H1 (cell line): ENCODE results near the gene IRF3. TPM values are rescaled to one million over a fixed set of nuclear protein-coding genes. Genes with fewer than 3 reads are reported as not detected.

ENCODE experiments used
- CREB1 ChIP-seq: IDR thresholded peaks from 2 replicates; pipeline ENCODE4 v1.6.1; 2012; ENCODE audit warnings: inconsistent platforms
- EGR1 ChIP-seq: IDR thresholded peaks from 2 replicates; pipeline ENCODE4 v1.6.1; 2011; ENCODE audit warnings: low read depth, low read length, borderline replicate concordance
- KDM1A ChIP-seq: fragments of 200-600, 300-600 bp; sonication (generic); IDR thresholded peaks from 2 replicates; pipeline ENCODE4 v1.7.1; 2016; ENCODE audit warnings: mild to moderate bottlenecking, low read length, borderline replicate concordance
- KDM5A ChIP-seq: fragments of 200-600 bp; IDR thresholded peaks from 2 replicates; pipeline ENCODE4 v1.7.1; 2012; ENCODE audit warnings: mild to moderate bottlenecking, low read length, inconsistent platforms, mixed read lengths
- SAP30 ChIP-seq: fragments of 300-600 bp; sonication (generic); IDR thresholded peaks from 2 replicates; pipeline ENCODE4 v1.7.1; 2012; ENCODE audit warnings: low read length, moderate library complexity, mild to moderate bottlenecking, inconsistent platforms; ENCODE audit not compliant: insufficient read depth, insufficient replicate concordance
- SIN3A ChIP-seq, 2 experiments: IDR thresholded peaks in 1 of 2; conservative IDR thresholded peaks in 1 of 2; 2 replicates each; pipeline ENCODE4 v1.6.1; 2011 to 2012; ENCODE audit warnings: low read length in 2 of 2, improper control_type of control experiment in 1 of 2, low read depth in 1 of 2, mild to moderate bottlenecking in 1 of 2
- SIRT6 ChIP-seq: IDR thresholded peaks from one replicate; pipeline ENCODE4 v1.7.1; 2012; ENCODE audit warnings: low read length, inconsistent platforms
- SP4 ChIP-seq: IDR thresholded peaks from 2 replicates; pipeline ENCODE4 v1.6.1; 2012; ENCODE audit warnings: low read length, inconsistent platforms
- polyA plus RNA-seq, 7 experiments: library from polyadenylated mRNA; depleted of rRNA in 3 of 7; stranded (reverse) in 5 of 7; unstranded in 2 of 7; fragments of >200 nt in 5 of 7; fragments of 200-250 nt in 2 of 7; gene quantifications; 1 replicate in 5 of 7; 2 replicates in 1 of 7; 4 replicates in 1 of 7; pipeline versions ENCODE4 v1.2.1 to v1.2.3, GENCODE V29; 2011 to 2013; ENCODE audit warnings: missing spikeins in 2 of 7, mixed read lengths in 2 of 7
- total RNA-seq: library from RNA; stranded (reverse); fragmentation: NEBNext Ultra II Directional; extraction: Animal tissue kit (Norgen Biotek cat#: 25700); gene quantifications from 2 replicates; pipeline ENCODE4 v1.2.1, GENCODE V29; 2021
- TF ChIP-seq, protein P1 (sequence below): fragments of 300-600 bp; sonication (generic); IDR thresholded peaks from 2 replicates; pipeline ENCODE4 v1.7.1; 2012; ENCODE audit warnings: low read length, moderate library complexity, mild to moderate bottlenecking, inconsistent platforms; ENCODE audit not compliant: insufficient replicate concordance
- TF ChIP-seq, protein P2 (sequence below), 3 experiments: IDR thresholded peaks; 1 replicate in 2 of 3; 2 replicates in 1 of 3; pipeline versions ENCODE4 v1.5.1 to v1.6.1; 2011; ENCODE audit warnings: low read length in 3 of 3, mild to moderate bottlenecking in 3 of 3, inconsistent platforms in 2 of 3, low read depth in 1 of 3, moderate library complexity in 1 of 3; ENCODE audit not compliant: insufficient read depth in 1 of 3; ENCODE audit errors: control extremely low read depth in 1 of 3

IRF3 gene
- total and polyA plus RNA-seq, 2 of the 8 experiments (the other 6 are each of a cell fraction or from before 2014, with no cell fraction given), result 103 to 114 TPM

DNA sequence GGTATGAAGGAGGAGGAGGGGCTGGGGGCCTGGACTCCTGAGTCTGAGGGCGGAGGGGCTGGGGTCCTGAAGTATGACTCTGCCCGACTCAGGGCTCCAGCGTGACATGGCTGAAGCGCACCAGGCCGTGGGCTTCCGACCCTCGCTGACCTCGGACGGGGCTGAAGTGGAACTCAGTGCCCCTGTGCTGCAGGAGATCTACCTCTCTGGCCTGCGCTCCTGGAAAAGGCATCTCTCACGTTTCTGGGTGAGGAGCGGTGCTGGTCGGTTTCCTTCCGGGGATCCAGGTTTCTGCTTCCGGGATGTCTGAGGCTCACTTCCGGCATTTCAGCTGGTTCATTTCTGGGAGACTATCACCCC, 26.5 kb upstream of the IRF3 start (continued):
- TF ChIP-seq, protein P1, sequence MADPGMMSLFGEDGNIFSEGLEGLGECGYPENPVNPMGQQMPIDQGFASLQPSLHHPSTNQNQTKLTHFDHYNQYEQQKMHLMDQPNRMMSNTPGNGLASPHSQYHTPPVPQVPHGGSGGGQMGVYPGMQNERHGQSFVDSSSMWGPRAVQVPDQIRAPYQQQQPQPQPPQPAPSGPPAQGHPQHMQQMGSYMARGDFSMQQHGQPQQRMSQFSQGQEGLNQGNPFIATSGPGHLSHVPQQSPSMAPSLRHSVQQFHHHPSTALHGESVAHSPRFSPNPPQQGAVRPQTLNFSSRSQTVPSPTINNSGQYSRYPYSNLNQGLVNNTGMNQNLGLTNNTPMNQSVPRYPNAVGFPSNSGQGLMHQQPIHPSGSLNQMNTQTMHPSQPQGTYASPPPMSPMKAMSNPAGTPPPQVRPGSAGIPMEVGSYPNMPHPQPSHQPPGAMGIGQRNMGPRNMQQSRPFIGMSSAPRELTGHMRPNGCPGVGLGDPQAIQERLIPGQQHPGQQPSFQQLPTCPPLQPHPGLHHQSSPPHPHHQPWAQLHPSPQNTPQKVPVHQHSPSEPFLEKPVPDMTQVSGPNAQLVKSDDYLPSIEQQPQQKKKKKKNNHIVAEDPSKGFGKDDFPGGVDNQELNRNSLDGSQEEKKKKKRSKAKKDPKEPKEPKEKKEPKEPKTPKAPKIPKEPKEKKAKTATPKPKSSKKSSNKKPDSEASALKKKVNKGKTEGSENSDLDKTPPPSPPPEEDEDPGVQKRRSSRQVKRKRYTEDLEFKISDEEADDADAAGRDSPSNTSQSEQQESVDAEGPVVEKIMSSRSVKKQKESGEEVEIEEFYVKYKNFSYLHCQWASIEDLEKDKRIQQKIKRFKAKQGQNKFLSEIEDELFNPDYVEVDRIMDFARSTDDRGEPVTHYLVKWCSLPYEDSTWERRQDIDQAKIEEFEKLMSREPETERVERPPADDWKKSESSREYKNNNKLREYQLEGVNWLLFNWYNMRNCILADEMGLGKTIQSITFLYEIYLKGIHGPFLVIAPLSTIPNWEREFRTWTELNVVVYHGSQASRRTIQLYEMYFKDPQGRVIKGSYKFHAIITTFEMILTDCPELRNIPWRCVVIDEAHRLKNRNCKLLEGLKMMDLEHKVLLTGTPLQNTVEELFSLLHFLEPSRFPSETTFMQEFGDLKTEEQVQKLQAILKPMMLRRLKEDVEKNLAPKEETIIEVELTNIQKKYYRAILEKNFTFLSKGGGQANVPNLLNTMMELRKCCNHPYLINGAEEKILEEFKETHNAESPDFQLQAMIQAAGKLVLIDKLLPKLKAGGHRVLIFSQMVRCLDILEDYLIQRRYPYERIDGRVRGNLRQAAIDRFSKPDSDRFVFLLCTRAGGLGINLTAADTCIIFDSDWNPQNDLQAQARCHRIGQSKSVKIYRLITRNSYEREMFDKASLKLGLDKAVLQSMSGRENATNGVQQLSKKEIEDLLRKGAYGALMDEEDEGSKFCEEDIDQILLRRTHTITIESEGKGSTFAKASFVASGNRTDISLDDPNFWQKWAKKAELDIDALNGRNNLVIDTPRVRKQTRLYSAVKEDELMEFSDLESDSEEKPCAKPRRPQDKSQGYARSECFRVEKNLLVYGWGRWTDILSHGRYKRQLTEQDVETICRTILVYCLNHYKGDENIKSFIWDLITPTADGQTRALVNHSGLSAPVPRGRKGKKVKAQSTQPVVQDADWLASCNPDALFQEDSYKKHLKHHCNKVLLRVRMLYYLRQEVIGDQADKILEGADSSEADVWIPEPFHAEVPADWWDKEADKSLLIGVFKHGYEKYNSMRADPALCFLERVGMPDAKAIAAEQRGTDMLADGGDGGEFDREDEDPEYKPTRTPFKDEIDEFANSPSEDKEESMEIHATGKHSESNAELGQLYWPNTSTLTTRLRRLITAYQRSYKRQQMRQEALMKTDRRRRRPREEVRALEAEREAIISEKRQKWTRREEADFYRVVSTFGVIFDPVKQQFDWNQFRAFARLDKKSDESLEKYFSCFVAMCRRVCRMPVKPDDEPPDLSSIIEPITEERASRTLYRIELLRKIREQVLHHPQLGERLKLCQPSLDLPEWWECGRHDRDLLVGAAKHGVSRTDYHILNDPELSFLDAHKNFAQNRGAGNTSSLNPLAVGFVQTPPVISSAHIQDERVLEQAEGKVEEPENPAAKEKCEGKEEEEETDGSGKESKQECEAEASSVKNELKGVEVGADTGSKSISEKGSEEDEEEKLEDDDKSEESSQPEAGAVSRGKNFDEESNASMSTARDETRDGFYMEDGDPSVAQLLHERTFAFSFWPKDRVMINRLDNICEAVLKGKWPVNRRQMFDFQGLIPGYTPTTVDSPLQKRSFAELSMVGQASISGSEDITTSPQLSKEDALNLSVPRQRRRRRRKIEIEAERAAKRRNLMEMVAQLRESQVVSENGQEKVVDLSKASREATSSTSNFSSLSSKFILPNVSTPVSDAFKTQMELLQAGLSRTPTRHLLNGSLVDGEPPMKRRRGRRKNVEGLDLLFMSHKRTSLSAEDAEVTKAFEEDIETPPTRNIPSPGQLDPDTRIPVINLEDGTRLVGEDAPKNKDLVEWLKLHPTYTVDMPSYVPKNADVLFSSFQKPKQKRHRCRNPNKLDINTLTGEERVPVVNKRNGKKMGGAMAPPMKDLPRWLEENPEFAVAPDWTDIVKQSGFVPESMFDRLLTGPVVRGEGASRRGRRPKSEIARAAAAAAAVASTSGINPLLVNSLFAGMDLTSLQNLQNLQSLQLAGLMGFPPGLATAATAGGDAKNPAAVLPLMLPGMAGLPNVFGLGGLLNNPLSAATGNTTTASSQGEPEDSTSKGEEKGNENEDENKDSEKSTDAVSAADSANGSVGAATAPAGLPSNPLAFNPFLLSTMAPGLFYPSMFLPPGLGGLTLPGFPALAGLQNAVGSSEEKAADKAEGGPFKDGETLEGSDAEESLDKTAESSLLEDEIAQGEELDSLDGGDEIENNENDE, result no peak
- TF ChIP-seq SAP30, result no peak
- TF ChIP-seq SP4, result no peak
- TF ChIP-seq, protein P2, sequence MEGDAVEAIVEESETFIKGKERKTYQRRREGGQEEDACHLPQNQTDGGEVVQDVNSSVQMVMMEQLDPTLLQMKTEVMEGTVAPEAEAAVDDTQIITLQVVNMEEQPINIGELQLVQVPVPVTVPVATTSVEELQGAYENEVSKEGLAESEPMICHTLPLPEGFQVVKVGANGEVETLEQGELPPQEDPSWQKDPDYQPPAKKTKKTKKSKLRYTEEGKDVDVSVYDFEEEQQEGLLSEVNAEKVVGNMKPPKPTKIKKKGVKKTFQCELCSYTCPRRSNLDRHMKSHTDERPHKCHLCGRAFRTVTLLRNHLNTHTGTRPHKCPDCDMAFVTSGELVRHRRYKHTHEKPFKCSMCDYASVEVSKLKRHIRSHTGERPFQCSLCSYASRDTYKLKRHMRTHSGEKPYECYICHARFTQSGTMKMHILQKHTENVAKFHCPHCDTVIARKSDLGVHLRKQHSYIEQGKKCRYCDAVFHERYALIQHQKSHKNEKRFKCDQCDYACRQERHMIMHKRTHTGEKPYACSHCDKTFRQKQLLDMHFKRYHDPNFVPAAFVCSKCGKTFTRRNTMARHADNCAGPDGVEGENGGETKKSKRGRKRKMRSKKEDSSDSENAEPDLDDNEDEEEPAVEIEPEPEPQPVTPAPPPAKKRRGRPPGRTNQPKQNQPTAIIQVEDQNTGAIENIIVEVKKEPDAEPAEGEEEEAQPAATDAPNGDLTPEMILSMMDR (IDR thresholded peaks at IDR 0.05; ENCODE audit: control extremely low read depth in 1 of 3, insufficient read depth in 1 of 3, low read depth in 1 of 3, low read length in 3 of 3), result no peak
- no peak for TF ChIP-seq EGR1
- no peak for TF ChIP-seq KDM5A
- TF ChIP-seq SIRT6, result no peak
- TF ChIP-seq KDM1A, result no peak
- TF ChIP-seq SIN3A (conservative IDR thresholded peaks at IDR 0.05 in 1 of 2, IDR thresholded peaks at IDR 0.05 in 1 of 2; ENCODE audit: low read depth in 1 of 2, low read length in 2 of 2), result no peak
- TF ChIP-seq CREB1, result no peak
